Measurements from ENCODE around the gene CPT1B.
"Not testable (repeated sequence)": the region's sequence is repeated elsewhere in the genome, so short reads cannot be mapped to it uniquely, and the experiment has no call there.

Gene CPT1B

DNA sequence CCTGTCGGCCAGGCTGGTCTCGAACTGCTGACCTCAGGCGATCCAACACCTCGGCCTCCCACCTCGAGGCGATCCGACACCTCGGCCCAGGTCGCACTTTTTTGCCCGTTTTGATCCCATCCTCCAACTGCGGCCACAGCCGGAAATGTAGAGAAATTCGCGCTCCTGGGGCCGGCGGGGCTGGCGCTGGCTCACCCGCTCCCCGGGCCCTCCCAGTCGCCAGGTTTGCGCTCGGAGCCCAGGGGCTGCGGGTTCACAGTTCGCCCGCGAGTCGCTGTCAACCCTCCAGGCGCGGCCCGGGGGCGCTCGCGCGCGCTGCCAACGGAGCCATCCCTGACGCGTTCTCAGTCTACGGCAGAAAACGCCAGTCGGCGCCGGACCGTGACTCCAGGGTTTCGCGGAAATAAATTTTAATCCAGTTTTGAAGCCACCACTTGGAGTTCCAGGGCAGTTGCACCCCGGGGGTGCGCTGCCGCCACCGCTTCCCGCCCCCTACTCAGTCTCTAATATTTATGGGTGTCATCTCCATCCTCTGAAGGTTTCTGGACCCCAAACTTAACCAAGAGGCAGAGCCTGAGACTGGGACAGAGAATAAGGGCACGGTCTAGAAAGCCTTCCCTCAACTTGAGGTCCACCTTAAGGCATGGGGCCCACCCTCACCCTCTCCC is 34.0 kb downstream of the CPT1B start:
- no peak for FAIRE-seq

GRCh38 chr22:50542416-50542927 is 35.8 kb downstream of the CPT1B start:
- no peak for FAIRE-seq

GRCh38 chr22:50541667-50542026 is 36.6 kb downstream of the CPT1B start:
- FAIRE-seq, result not testable (repeated sequence)

DNA sequence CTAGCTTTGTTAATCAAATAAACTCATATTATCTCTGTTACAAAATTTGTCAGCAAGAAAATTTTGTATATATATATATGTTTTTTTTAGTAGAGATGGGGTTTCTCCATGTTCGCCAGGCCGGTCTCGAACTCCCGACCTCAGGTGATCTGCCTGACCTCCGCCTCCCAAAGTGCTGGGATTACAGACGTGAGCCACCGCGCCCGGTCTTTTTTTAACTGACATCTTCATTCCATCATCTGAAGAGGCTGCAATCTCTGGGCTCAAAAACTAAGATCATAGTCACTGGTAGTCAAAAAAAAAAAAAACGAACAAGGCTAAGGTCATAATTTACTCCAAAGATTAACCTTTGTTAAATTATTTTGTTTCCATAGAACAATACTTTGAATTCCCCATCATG is 37.8 kb downstream of the CPT1B start:
- no peak for FAIRE-seq

DNA sequence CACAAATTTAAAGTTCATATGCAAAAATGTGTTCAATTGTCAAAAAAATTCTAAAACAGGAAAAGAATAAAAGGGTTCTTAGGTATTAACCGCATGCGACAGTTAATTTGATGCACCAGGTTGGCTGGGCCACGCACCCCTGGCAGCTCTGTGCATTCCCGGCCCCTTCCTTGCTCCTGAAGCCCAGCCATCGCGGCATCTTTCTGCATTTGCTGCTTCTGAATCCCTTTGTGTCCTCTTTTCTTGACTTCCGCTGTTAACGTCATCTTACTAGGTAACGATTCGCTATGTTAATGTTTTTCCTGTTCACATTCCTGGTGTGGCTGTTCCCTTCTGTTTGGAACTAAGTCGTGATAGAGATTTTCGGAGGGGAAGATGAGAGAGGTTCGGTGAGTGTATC is 40.5 kb downstream of the CPT1B start:
- FAIRE-seq, result no peak

DNA sequence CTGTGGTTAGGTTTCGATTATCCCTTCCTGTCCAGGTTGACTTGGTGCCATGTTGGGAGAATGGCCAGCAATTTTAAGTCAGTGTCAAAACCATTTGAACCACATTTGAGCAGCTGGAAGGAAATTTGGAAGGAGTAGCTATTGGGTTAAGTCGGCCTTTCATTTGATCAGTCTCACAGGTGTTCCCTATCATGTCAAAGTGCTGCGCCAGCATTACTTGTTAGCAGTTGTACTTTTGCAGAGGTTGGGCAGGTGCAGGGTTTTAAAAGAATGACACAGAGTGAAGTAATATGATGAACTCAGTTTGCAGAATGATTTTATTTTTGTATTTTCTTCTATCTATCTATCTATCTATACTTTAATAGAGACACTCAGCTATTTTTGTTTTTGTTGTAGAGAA is 42.0 kb downstream of the CPT1B start:
- no peak for FAIRE-seq

DNA sequence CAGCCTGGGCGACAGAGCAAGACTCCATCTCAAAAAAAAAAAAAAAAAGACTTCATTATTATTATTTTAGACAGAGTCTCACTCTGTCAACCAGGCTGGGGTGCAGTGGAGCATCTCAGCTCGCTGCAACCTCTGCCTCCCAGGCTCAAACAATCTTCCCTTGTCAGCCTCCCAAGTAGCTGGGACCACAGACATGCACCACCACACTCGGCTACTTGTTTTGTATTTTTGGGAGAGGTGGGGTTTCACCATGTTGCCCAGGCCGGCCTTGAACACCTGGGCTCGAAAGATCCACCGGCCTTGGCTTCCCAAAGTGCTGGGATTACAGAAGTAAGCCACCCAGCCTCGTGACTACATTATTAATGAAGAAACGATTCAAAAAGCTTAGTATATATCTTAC is 43.1 kb downstream of the CPT1B start:
- FAIRE-seq, result no peak

GRCh38 chr22:50533856-50534711 is 44.1 kb downstream of the CPT1B start:
- FAIRE-seq, result not testable (repeated sequence)

DNA sequence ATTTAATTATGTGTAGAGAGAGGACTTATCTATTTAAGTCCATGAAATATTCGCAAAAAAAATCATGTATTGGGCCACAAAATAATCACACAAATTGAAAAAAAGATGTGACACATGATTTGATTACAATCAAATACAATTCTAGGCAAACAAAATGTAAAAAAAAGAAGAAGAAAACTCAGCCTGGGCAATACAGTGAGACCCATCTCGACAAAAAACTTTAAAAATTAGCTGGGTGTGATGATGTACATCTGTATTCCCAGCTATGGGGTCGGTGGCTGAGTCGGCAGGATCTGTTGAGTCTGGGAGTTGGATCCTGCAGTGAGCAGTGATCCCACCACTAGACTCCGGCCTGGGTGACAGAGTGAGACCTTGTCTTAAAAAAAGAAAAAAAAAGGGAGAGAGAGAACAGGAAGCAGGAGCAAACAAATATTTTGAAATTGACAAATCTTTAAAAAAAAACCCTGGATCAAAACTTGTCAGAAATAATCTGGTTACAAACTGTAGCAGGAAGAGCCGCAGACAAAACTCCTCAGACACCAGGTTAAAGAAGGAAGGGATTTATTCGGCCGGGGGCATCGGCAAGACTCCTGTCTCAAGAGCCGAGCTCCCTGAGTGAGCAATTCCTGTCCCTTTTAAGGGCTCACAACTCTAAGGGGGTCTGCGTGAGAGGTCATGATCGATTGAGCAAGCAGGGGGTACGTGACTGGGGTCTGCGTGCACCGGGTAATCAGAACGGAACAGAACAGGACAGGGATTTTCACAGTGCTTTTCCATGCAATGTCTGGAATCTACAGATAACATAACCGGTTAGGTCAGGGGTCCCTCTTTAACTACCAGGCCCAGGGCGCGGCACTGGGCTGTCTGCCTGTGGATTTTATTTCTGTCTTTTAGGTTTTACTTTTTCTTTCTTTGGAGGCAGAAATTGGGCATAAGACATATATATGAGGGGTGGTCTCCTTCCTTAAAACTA is 45.1 kb downstream of the CPT1B start:
- no peak for FAIRE-seq

DNA sequence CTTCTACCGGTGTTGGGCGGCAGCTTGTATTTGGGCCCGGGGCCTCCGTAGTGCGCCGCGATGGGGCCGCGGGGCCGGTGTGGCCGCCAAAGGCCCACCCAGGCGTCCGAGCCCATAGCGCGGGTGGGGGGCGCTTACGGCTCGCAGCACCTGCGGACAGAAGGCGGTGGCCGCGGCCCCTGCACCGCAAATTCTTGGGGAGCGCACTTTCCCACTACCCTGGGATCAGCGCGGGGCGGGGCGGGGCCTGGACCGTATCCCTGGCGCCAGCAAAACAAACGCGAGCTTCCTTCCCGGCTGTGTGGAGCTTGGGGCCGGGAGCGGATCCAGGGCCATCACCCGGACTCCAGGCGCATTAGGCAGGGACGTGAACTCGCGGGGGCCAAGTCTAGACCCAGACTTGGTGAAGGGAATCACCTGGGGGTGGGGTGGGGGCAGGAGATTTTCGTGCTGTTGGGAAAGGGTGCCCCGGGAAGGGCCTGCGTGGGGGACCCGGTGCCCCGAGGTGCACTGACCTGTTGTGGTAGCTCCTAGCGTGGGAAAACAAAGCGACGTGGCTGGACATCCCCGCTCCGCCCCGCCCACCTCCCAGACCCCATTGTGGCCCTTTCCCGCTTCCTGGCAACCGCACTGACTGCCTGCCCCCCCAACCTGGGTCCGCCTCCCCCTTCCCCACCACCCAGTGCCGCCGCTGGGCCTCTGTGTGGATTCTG is 46.1 kb downstream of the CPT1B start:
- no peak for FAIRE-seq

DNA sequence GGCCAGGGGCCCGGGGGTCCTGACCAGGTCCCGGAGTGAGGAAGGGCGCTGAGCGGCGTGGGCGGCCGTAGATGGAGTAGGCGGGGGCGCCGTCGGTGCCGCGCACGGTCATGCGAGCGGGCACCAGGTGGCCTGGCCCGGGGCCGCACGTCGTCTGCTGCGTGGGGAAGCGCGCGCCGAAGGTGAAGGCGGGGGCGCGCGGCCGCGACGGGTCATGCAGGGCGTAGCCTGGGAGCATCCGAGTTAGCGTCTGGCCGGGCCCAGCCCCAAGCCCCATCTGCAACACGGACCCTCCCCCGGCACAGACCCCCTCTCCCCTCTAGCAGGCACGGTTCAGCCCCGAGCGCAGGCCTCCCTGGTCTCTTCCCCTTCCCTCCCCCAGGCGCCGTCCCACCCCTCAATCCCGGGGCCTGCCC is 46.7 kb downstream of the CPT1B start:
- FAIRE-seq, result no peak

- FAIRE-seq, result no peak
Measured at GRCh38 chr22:50530877-50531545, 47.2 kb downstream of the CPT1B start.

- FAIRE-seq, result no peak
Measured at GRCh38 chr22:50530580-50530876, 47.7 kb downstream of the CPT1B start.

DNA sequence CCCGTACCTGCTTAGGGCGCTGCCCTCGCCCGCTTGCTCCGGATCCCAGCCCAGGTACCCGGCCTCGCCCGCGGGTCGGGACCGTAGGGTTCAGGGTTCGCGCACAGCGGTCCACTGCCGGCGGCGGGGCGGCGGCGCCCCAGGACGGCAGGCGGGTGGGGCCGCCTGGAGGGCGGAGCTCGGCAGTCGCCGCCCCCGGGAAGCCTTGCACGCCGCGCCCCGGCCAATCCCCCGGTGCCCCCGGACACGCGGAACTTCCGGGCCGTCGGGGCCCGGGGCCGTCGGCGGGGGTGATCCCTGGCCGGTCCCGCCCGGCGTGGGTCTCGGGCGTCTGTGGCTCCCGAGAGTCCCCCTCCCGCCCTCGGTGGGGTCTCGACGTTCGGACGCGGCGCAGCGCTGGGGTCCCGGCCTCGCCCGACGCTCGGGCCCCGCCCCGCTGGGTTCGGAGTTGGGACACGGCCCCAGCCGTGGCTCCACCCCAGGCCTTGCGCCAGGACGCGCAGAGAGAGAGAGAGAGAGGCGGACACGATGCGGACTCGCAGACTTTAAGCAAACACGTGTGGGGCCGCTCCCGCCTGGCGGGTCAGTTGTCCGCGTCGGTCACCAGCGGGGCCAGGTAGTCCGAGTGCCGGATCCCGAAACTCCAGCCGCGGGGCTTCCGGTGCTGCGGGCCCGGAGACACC is 48.2 kb downstream of the CPT1B start, which contains the start of gene TYMP:
Gene TYMP (minus strand): TSS at position 116 of the 683 bp plus-strand sequence. CDS start 303 bp downstream, outside the sequence.
- no peak for FAIRE-seq

DNA sequence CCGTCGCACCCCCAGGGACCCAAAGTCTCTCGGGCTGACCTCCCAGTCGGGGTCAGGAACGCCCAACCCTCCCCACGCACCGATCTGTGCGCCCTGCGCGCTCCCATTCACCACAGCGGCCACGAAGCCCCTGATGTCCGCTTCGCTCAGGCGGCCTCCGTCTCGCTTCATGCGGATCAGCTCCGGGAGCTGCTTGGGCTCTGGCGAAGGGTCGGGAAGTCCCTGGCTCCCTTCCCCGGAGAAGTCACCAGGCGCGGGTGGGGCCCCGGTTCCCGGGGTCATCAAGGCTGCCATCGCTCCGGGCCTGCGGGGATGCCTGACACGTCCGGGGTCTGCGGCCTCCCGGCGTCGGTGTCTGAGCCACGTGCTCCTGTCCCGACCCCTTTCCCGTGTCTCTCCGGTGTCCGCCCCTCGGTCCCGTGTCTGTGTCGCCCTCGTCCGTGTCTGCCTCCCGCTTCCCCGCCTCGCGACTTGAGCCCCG is 48.8 kb downstream of the CPT1B start:
- no peak for FAIRE-seq

- FAIRE-seq, result no peak
Measured at GRCh38 chr22:50528682-50529415, 49.4 kb downstream of the CPT1B start.

- FAIRE-seq, result no peak
Measured at GRCh38 chr22:50527921-50528681, 50.1 kb downstream of the CPT1B start.

- FAIRE-seq, result no peak
Measured at GRCh38 chr22:50526834-50527801, 51.1 kb downstream of the CPT1B start.
